MCF 10A (cell line): ENCODE measurements around the gene PLD1. TPM values are rescaled to one million over a fixed set of nuclear protein-coding genes. Genes with fewer than 3 reads are reported as not detected.

ENCODE experiments used
- BruUV-seq: library from RNA; stranded (reverse); fragments of 400-500 nt; replicated peaks from 2 replicates; lab custom pipeline; 2021; lab: Mats Ljungman, UMichigan
- CTCF ChIA-PET: fragments of 300-600 bp; sonication (Branson Sonifier 250); formaldehyde crosslinking; extraction: SDS; loops from one replicate; lab custom pipeline; 2021; ENCODE audit warnings: antibody characterized with exemption, inconsistent platforms; lab: Yijun Ruan, JAX
- POLR2A ChIA-PET: fragments of 300-600, 350-650 bp; sonication (Branson Sonifier 250); formaldehyde crosslinking; extraction: SDS; loops from one replicate; lab custom pipeline; 2020; ENCODE audit warnings: antibody characterized with exemption, inconsistent platforms; lab: Yijun Ruan, JAX
- DNase-seq: peaks from one replicate; pipeline ENCODE4 v3.0.0-alpha.2; 2018; ENCODE audit not compliant: unreplicated experiment
- H3K27ac Mint-ChIP-seq: one replicate; pipeline ENCODE4 v1.8.0; 2022; ENCODE audit warnings: mild to moderate bottlenecking, low read depth, mixed read lengths; ENCODE audit not compliant: unreplicated experiment
- H3K27me3 Mint-ChIP-seq: one replicate; pipeline ENCODE4 v1.8.0; 2022; ENCODE audit warnings: mixed read lengths; ENCODE audit not compliant: insufficient read depth, unreplicated experiment
- H3K36me3 Mint-ChIP-seq: one replicate; pipeline ENCODE4 v1.8.0; 2022; ENCODE audit warnings: mild to moderate bottlenecking, moderate library complexity, mixed read lengths; ENCODE audit not compliant: insufficient read depth, unreplicated experiment
- H3K4me1 Mint-ChIP-seq: one replicate; pipeline ENCODE4 v1.8.0; 2022; ENCODE audit warnings: mixed read lengths; ENCODE audit not compliant: insufficient read depth, unreplicated experiment
- H3K4me3 Mint-ChIP-seq: one replicate; pipeline ENCODE4 v1.8.0; 2022; ENCODE audit warnings: mild to moderate bottlenecking, moderate library complexity, mixed read lengths; ENCODE audit not compliant: unreplicated experiment
- H3K9me3 Mint-ChIP-seq: one replicate; pipeline ENCODE4 v1.8.0; 2022; ENCODE audit warnings: mixed read lengths; ENCODE audit not compliant: unreplicated experiment
- intact Hi-C: fragments of 100-400 bp; cut with micrococcal nuclease; formaldehyde crosslinking; loops from 2 replicates; pipeline ENCODE4 v1.14.1; 2022
- total RNA-seq: library from RNA; stranded (reverse); gene quantifications from 2 replicates; pipeline ENCODE4 v1.2.3, GENCODE V29; 2022
- TF ChIP-seq, protein P1 (sequence below): fragments of 200-600 bp; IDR thresholded peaks from one replicate; pipeline ENCODE4 v1.8.0; 2022; ENCODE audit warnings: antibody characterized with exemption, mild to moderate bottlenecking; ENCODE audit not compliant: unreplicated experiment

PLD1 gene
- total RNA-seq, 1 experiment from 2014 or later = 8.0 TPM

DNA sequence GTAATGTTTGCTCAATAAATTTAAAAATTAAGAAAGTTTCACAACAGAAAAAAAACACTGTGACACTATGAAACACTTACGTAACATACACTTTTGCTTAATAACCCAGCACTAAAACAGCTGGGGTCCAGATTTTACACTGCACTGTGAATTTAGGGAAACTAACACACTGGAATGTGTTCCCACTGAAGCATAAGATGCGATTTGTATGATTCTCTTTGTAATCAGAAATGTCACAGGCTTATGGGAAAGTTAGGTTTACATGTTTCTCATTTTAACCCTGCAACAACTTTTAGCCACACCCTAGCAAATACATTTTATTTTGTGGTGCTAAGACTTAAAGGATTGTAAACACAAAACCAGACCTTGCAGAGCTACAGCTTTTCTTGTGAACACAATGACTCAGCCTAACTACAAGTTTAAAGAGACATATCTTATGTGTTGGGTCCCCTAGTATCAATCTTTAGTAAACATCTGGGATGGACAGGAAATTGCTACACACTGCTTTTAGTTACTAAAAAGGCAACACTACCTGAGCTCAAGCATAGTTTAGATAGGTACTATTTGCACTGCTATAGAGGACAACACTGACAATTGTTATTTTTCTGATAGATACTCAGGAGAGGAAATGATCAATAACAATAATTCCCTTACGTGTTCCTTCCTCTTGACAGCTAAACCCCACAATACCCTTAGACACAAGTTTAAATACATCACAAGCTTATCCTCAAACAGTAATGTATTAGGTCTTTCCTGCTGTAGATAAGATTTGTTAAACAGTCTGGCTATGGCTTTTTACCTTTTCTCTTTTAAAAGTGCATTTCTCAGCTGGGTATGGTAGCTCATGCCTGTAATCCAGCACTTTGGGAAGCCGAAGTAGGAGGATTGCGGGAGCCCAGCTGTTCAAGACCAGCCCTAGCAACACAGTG lies 3.8 kb downstream of the PLD1 start:
- H3K4me1 Mint-ChIP-seq = peaks cover 49% of the 10 kb centered on the region
- H3K27ac Mint-ChIP-seq = peak overlapping the region; percentile 86
- POLR2A ChIA-PET = interaction anchor here (0.7 to 2.8 kb wide), 16 partner anchors 10 to 501 kb away, joined by 3 to 22 read pairs (median 3); partner anchors contain the start of gene FNDC3B
- peak; percentile 79 for DNase-seq
- TF ChIP-seq, protein P1, sequence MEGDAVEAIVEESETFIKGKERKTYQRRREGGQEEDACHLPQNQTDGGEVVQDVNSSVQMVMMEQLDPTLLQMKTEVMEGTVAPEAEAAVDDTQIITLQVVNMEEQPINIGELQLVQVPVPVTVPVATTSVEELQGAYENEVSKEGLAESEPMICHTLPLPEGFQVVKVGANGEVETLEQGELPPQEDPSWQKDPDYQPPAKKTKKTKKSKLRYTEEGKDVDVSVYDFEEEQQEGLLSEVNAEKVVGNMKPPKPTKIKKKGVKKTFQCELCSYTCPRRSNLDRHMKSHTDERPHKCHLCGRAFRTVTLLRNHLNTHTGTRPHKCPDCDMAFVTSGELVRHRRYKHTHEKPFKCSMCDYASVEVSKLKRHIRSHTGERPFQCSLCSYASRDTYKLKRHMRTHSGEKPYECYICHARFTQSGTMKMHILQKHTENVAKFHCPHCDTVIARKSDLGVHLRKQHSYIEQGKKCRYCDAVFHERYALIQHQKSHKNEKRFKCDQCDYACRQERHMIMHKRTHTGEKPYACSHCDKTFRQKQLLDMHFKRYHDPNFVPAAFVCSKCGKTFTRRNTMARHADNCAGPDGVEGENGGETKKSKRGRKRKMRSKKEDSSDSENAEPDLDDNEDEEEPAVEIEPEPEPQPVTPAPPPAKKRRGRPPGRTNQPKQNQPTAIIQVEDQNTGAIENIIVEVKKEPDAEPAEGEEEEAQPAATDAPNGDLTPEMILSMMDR = no peak
- peak overlapping the region; percentile 25 for H3K4me3 Mint-ChIP-seq
- peaks cover 14% of the 10 kb centered on the region for H3K36me3 Mint-ChIP-seq
- CTCF ChIA-PET = interaction anchor here (1.0 to 2.2 kb wide), 3 partner anchors 18 to 35 kb away, joined by 3 to 11 read pairs (median 5); no protein-coding TSS in a partner anchor
- intact Hi-C loops = no loop called here
- H3K27me3 Mint-ChIP-seq = no peaks in the 10 kb centered on the region
- no TSS peak for BruUV-seq
- no peaks in the 10 kb centered on the region for H3K9me3 Mint-ChIP-seq

DNA sequence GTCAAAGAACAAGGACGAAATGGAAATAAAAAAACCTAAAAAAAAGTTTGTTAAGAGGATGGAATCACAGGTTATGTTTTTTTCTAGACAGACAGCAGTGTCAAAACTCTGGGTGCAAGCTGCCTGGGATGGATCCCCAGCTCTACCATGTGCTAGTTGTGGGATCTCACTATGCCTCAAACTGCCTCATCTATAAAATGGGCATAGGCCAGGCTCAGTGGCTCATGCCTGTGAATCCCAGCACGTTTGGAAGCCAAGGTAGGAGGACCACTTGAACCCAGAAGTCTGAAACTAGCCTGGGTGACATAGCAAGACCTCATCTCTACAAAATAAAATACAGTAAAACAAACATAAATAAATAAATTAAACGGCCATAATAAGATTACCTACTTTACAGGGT lies 4.6 kb downstream of the PLD1 start:
- Mint-ChIP-seq H3K27me3 (no peaks in the 10 kb centered on the region), H3K36me3 (peaks cover 12% of the 10 kb centered on the region), H3K4me1 (peaks cover 54% of the 10 kb centered on the region), H3K9me3 (no peaks in the 10 kb centered on the region), H3K27ac (peak overlapping the region; percentile 86), H3K4me3 (no peak overlapping the region)
- ChIA-PET POLR2A (interaction anchor here (0.7 to 2.8 kb wide), 11 partner anchors 9 to 501 kb away, joined by 3 to 22 read pairs (median 8); no protein-coding TSS in a partner anchor), CTCF (interaction anchor here (1.1 to 2.2 kb wide), 3 partner anchors 9 to 24 kb away, joined by 3 to 11 read pairs (median 6); no protein-coding TSS in a partner anchor)
- TF ChIP-seq, protein P1 = no peak
- DNase-seq = no peak
- BruUV-seq = no TSS peak
- intact Hi-C loops = no loop called here

DNA sequence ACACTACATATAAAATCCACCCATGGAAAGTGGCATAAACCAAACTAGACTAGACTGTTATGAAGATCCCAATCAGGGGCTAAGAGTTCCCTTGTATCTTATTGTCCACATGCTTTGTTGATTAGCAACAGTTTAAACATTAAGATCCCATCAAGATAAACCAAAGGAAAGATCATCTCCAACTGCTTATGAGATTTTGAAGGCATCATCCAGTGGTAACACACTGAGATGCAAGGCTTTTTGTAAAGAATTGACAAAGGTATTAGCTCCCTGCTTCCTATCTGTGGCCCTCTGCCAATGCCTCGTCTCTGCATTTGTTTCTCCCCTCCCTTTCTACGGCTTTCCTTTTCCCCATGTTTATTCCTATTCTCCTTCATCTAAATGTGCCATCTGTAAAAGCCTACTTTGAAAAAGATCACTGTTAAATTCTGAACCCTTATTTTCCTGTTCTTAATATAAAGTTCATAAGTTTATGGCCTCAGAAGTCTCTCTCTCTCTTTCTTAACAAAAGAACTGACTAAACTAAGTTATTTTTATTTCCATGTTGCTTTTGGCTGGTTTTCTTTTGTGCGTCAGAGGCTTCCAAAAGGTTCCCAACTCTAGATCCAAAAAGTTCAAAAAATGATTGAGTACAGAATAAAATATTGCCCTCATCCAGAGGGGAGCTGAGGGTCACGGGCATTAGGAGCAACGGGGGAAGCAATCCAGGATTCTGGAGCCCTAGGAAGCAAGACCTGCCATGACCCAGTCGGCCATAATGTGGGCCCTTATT lies 5.5 kb downstream of the PLD1 start:
- Mint-ChIP-seq H3K4me1 (peaks cover 56% of the 10 kb centered on the region), H3K27ac (peak overlapping the region; percentile 59), H3K4me3 (no peak overlapping the region), H3K36me3 (peaks cover 12% of the 10 kb centered on the region), H3K27me3 (no peaks in the 10 kb centered on the region), H3K9me3 (no peaks in the 10 kb centered on the region)
- intact Hi-C loops = no loop called here
- BruUV-seq = no TSS peak
- ChIA-PET POLR2A (interaction anchor here (0.7 to 2.8 kb wide), 6 partner anchors 8 to 355 kb away, joined by 3 to 22 read pairs (median 6); no protein-coding TSS in a partner anchor), CTCF (interaction anchor here (1.1 kb wide), 1 partner anchor 8 kb away, joined by 6 read pairs; no protein-coding TSS in a partner anchor)
- DNase-seq = peak; percentile 60
- TF ChIP-seq, protein P1 = no peak
